SK-N-SH treated with all-trans-retinoic acid at 6 μM for 48 hours (cell line): ENCODE data around the gene TOMM5.

Source experiments
- ATAC-seq: fragments of 200-7000 bp; cut with Tn5 transposase; 3 replicates; pipeline ENCODE4 v1.9.1; 2020; ENCODE audit warnings: mild to moderate bottlenecking, moderate library complexity
- ARNTL ChIP-seq: fragments of 450-650 bp; formaldehyde crosslinking; IDR thresholded peaks from 2 replicates; pipeline ENCODE4 v1.5.0; 2020; ENCODE audit warnings: low read depth, mild to moderate bottlenecking, moderate library complexity, borderline replicate concordance
- BACH2 ChIP-seq: fragments of 250-450 bp; sonication (Bioruptor Pico); IDR thresholded peaks from 2 replicates; pipeline ENCODE4 v1.9.0; 2021; ENCODE audit warnings: mild to moderate bottlenecking, borderline replicate concordance
- CSDC2 ChIP-seq: fragments of 250-450 bp; sonication (Bioruptor Pico); IDR thresholded peaks from 2 replicates; pipeline ENCODE4 v1.5.0; 2020; ENCODE audit warnings: mild to moderate bottlenecking, moderate library complexity
- CSRNP3 ChIP-seq: fragments of 250-450 bp; sonication (Bioruptor Pico); IDR thresholded peaks from 2 replicates; pipeline ENCODE4 v1.5.1; 2021; ENCODE audit warnings: mild to moderate bottlenecking, moderate library complexity
- ESRRG ChIP-seq: fragments of 250-450 bp; sonication (Bioruptor Pico); IDR thresholded peaks from 2 replicates; pipeline ENCODE4 v1.6.1; 2021; ENCODE audit warnings: mild to moderate bottlenecking
- GLIS3 ChIP-seq: fragments of 250-450 bp; sonication (Bioruptor Pico); IDR thresholded peaks from 2 replicates; pipeline ENCODE4 v1.5.0; 2020; ENCODE audit warnings: mild to moderate bottlenecking, moderate library complexity
- ISL1 ChIP-seq: fragments of 250-450 bp; sonication (Bioruptor Pico); IDR thresholded peaks from 2 replicates; pipeline ENCODE4 v2.1.2; 2022; ENCODE audit warnings: mild to moderate bottlenecking, moderate library complexity
- OSR1 ChIP-seq: fragments of 250-450 bp; sonication (Bioruptor Pico); IDR thresholded peaks from 2 replicates; pipeline ENCODE4 v1.8.0; 2022; ENCODE audit warnings: moderate library complexity, mild to moderate bottlenecking, inconsistent platforms
- PATZ1 ChIP-seq: fragments of 250-450 bp; sonication (Bioruptor Pico); IDR thresholded peaks from 2 replicates; pipeline ENCODE4 v1.8.0; 2020; ENCODE audit warnings: mild to moderate bottlenecking, moderate library complexity, borderline replicate concordance
- POU6F1 ChIP-seq: fragments of 250-450 bp; sonication (Bioruptor Pico); IDR thresholded peaks from 2 replicates; pipeline ENCODE4 v1.8.0; 2021; ENCODE audit warnings: low read depth, mild to moderate bottlenecking, moderate library complexity, borderline replicate concordance
- PPARA ChIP-seq: fragments of 250-450 bp; sonication (Bioruptor Pico); IDR thresholded peaks from 2 replicates; pipeline ENCODE4 v1.5.0; 2020; ENCODE audit warnings: mild to moderate bottlenecking, borderline replicate concordance
- RARB ChIP-seq: fragments of 250-450 bp; sonication (Bioruptor Pico); IDR thresholded peaks from 2 replicates; pipeline ENCODE4 v1.8.0; 2021; ENCODE audit warnings: mild to moderate bottlenecking, moderate library complexity
- SNAI2 ChIP-seq: fragments of 250-450 bp; sonication (Bioruptor Pico); IDR thresholded peaks from 2 replicates; pipeline ENCODE4 v1.5.0; 2020; ENCODE audit warnings: mild to moderate bottlenecking, moderate library complexity
- TCF4 ChIP-seq: fragments of 250-450 bp; sonication (Bioruptor Pico); IDR thresholded peaks from 2 replicates; pipeline ENCODE4 v1.8.0; 2021; ENCODE audit warnings: mild to moderate bottlenecking, moderate library complexity, borderline replicate concordance
- TOX ChIP-seq: fragments of 250-450 bp; sonication (Bioruptor Pico); IDR thresholded peaks from 2 replicates; pipeline ENCODE4 v1.8.0; 2021; ENCODE audit warnings: mild to moderate bottlenecking, moderate library complexity, borderline replicate concordance
- TSHZ2 ChIP-seq: fragments of 250-450 bp; sonication (Bioruptor Pico); IDR thresholded peaks from 2 replicates; pipeline ENCODE4 v1.5.0; 2020; ENCODE audit warnings: mild to moderate bottlenecking, moderate library complexity
- ZFP3 ChIP-seq: fragments of 250-450 bp; sonication (Bioruptor Pico); IDR thresholded peaks from 2 replicates; pipeline ENCODE4 v1.5.0; 2020; ENCODE audit warnings: mild to moderate bottlenecking, moderate library complexity
- ZFP30 ChIP-seq: fragments of 450-650 bp; formaldehyde crosslinking; IDR thresholded peaks from 2 replicates; pipeline ENCODE4 v1.5.0; 2022; ENCODE audit warnings: mild to moderate bottlenecking, moderate library complexity
- ZNF565 ChIP-seq: fragments of 450-650 bp; formaldehyde crosslinking; conservative IDR thresholded peaks from 2 replicates; pipeline ENCODE4 v1.5.0; 2020; ENCODE audit warnings: low read depth, mild to moderate bottlenecking, moderate library complexity
- ZNF70 ChIP-seq: fragments of 450-650 bp; formaldehyde crosslinking; IDR thresholded peaks from 2 replicates; pipeline ENCODE4 v1.5.0; 2020; ENCODE audit warnings: mild to moderate bottlenecking, moderate library complexity
- ZNF8 ChIP-seq: fragments of 450-650 bp; formaldehyde crosslinking; IDR thresholded peaks from 2 replicates; pipeline ENCODE4 v1.5.0; 2020; ENCODE audit warnings: mild to moderate bottlenecking, moderate library complexity
- TF ChIP-seq, protein P1 (sequence below): fragments of 250-450 bp; sonication (Bioruptor Pico); IDR thresholded peaks from 2 replicates; pipeline ENCODE4 v1.5.1; 2020; ENCODE audit warnings: low read depth, mild to moderate bottlenecking, moderate library complexity

Gene TOMM5

GRCh38 chr9:37549527-37549926 lies 42.9 kb downstream of the TOMM5 start:
- no peak for TF ChIP-seq POU6F1
- TF ChIP-seq PATZ1 (CRISPR knock-in tag), result no peak
- TF ChIP-seq ZFP30, result no peak
- TF ChIP-seq OSR1 (CRISPR knock-in tag), result no peak
- no peak for TF ChIP-seq ZNF8
- TF ChIP-seq GLIS3 (CRISPR knock-in tag), result no peak
- TF ChIP-seq ZFP3 (CRISPR knock-in tag), result no peak
- TF ChIP-seq BACH2 (CRISPR knock-in tag), result no peak
- no peak for TF ChIP-seq RARB (CRISPR knock-in tag)
- no peak for TF ChIP-seq ZNF565 (CRISPR knock-in tag)
- no peak for TF ChIP-seq TSHZ2
- TF ChIP-seq ARNTL (CRISPR knock-in tag), result no peak
- no peak for TF ChIP-seq SNAI2 (CRISPR knock-in tag)
- no peak for TF ChIP-seq CSDC2 (CRISPR knock-in tag)
- ATAC-seq, result no peak

- TF ChIP-seq SNAI2 (CRISPR knock-in tag), result no peak
- TF ChIP-seq GLIS3 (CRISPR knock-in tag), result no peak
- no peak for TF ChIP-seq BACH2 (CRISPR knock-in tag)
- TF ChIP-seq ISL1, result no peak
- no peak for TF ChIP-seq POU6F1
- TF ChIP-seq, protein P1, sequence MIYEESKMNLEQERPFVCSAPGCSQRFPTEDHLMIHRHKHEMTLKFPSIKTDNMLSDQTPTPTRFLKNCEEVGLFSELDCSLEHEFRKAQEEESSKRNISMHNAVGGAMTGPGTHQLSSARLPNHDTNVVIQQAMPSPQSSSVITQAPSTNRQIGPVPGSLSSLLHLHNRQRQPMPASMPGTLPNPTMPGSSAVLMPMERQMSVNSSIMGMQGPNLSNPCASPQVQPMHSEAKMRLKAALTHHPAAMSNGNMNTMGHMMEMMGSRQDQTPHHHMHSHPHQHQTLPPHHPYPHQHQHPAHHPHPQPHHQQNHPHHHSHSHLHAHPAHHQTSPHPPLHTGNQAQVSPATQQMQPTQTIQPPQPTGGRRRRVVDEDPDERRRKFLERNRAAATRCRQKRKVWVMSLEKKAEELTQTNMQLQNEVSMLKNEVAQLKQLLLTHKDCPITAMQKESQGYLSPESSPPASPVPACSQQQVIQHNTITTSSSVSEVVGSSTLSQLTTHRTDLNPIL (CRISPR knock-in tag), result no peak
- no peak for TF ChIP-seq CSRNP3
- no peak for TF ChIP-seq ZNF565 (CRISPR knock-in tag)
- no peak for TF ChIP-seq PPARA
- TF ChIP-seq ESRRG (CRISPR knock-in tag), result no peak
- TF ChIP-seq PATZ1 (CRISPR knock-in tag), result no peak
- no peak for TF ChIP-seq ZFP3 (CRISPR knock-in tag)
- TF ChIP-seq ARNTL (CRISPR knock-in tag), result no peak
- no peak for TF ChIP-seq CSDC2 (CRISPR knock-in tag)
- no peak for TF ChIP-seq OSR1 (CRISPR knock-in tag)
- no peak for TF ChIP-seq ZNF8
- TF ChIP-seq TOX (CRISPR knock-in tag), result no peak
- TF ChIP-seq RARB (CRISPR knock-in tag), result no peak
- no peak for TF ChIP-seq ZNF70 (CRISPR knock-in tag)
- no peak for TF ChIP-seq TCF4 (CRISPR knock-in tag)
- TF ChIP-seq, all 23 proteins: peak for 0
Measured at GRCh38 chr9:37547328-37547878, 45.0 kb downstream of the TOMM5 start.

More at GRCh38 chr9:37547328-37547878, 45.0 kb downstream of the TOMM5 start:
- ATAC-seq, result no peak
